SK-N-SH treated with all-trans-retinoic acid at 6 μM for 48 hours (cell line): Measurements from ENCODE around the gene FER.

ENCODE experiments used
- CREB5 ChIP-seq: fragments of 250-450 bp; sonication (Bioruptor Pico); IDR thresholded peaks from 2 replicates; pipeline ENCODE4 v1.5.1; 2020; ENCODE audit warnings: low read depth, mild to moderate bottlenecking, moderate library complexity
- CSDC2 ChIP-seq: fragments of 250-450 bp; sonication (Bioruptor Pico); IDR thresholded peaks from 2 replicates; pipeline ENCODE4 v1.5.0; 2020; ENCODE audit warnings: mild to moderate bottlenecking, moderate library complexity
- PATZ1 ChIP-seq: fragments of 250-450 bp; sonication (Bioruptor Pico); IDR thresholded peaks from 2 replicates; pipeline ENCODE4 v1.8.0; 2020; ENCODE audit warnings: mild to moderate bottlenecking, moderate library complexity, borderline replicate concordance
- SNAI2 ChIP-seq: fragments of 250-450 bp; sonication (Bioruptor Pico); IDR thresholded peaks from 2 replicates; pipeline ENCODE4 v1.5.0; 2020; ENCODE audit warnings: mild to moderate bottlenecking, moderate library complexity
- TOX ChIP-seq: fragments of 250-450 bp; sonication (Bioruptor Pico); IDR thresholded peaks from 2 replicates; pipeline ENCODE4 v1.8.0; 2021; ENCODE audit warnings: mild to moderate bottlenecking, moderate library complexity, borderline replicate concordance
- ZNF565 ChIP-seq: fragments of 450-650 bp; formaldehyde crosslinking; conservative IDR thresholded peaks from 2 replicates; pipeline ENCODE4 v1.5.0; 2020; ENCODE audit warnings: low read depth, mild to moderate bottlenecking, moderate library complexity
- ZNF8 ChIP-seq: fragments of 450-650 bp; formaldehyde crosslinking; IDR thresholded peaks from 2 replicates; pipeline ENCODE4 v1.5.0; 2020; ENCODE audit warnings: mild to moderate bottlenecking, moderate library complexity
- TF ChIP-seq, protein P1 (sequence below): fragments of 250-450 bp; sonication (Bioruptor Pico); IDR thresholded peaks from 2 replicates; pipeline ENCODE4 v1.5.1; 2021; ENCODE audit warnings: mild to moderate bottlenecking, moderate library complexity

DNA sequence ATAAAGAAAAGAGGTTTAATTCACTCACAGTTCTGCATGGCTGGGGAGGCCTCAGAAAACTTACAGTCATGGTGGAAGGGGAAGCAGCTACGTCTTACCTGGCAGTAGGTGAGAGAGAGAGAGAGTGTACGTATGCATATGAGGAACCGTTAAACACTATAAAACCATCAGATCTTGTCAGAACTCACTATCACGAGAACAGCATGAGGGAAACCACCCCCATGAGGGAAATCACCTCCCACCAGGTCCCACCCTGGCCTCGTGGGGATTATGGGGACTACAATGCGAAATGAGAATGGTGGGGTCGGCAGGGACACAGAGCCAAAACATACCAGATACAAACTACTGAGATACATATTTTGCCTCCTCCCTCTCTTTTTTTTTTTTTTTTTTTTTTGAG, 10.8 kb upstream of the FER start:
- TF ChIP-seq, protein P1, sequence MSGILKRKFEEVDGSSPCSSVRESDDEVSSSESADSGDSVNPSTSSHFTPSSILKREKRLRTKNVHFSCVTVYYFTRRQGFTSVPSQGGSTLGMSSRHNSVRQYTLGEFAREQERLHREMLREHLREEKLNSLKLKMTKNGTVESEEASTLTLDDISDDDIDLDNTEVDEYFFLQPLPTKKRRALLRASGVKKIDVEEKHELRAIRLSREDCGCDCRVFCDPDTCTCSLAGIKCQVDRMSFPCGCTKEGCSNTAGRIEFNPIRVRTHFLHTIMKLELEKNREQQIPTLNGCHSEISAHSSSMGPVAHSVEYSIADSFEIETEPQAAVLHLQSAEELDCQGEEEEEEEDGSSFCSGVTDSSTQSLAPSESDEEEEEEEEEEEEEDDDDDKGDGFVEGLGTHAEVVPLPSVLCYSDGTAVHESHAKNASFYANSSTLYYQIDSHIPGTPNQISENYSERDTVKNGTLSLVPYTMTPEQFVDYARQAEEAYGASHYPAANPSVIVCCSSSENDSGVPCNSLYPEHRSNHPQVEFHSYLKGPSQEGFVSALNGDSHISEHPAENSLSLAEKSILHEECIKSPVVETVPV (CRISPR knock-in tag), result no peak
- TF ChIP-seq ZNF565 (CRISPR knock-in tag) (no peak), CREB5 (CRISPR knock-in tag) (no peak), CSDC2 (CRISPR knock-in tag) (no peak), SNAI2 (CRISPR knock-in tag) (no peak), PATZ1 (no peak), TOX (no peak), ZNF8 (CRISPR knock-in tag) (no peak)
